Measurements from ENCODE around the gene MTIF3.

The MTIF3 gene

GRCh38 chr13:27482983-27483382, 32.6 kb upstream of the MTIF3 start:
- Histone ChIP-seq H3K9me3 (ENCODE audit: insufficient read depth, low read length) (no peaks in the 10 kb centered on the region), H3K36me3 (ENCODE audit: low read length) (no peaks in the 10 kb centered on the region), H4K20me1 (ENCODE audit: low read depth, low read length) (no peaks in the 10 kb centered on the region), H3K9ac (ENCODE audit: low read length) (no peak overlapping the region), H2AFZ (ENCODE audit: low read depth, low read length, severe bottlenecking) (peak overlapping the region; percentile 7), H3K79me2 (ENCODE audit: insufficient read depth, low read length) (no peaks in the 10 kb centered on the region), H3K4me2 (ENCODE audit: low read depth, low read length, poor library complexity, severe bottlenecking) (peak overlapping the region; percentile 13), H3K9me2 (replicated peaks; ENCODE audit: insufficient read depth, low read length) (no peaks in the 10 kb centered on the region), H3F3A (ENCODE audit: insufficient read depth) (no peaks in the 10 kb centered on the region), H3K27ac (ENCODE audit: low read depth, low read length) (no peak overlapping the region), H3K4me3 (ENCODE audit: insufficient read depth, low read length, poor library complexity, severe bottlenecking) (no peak overlapping the region), H3K27me3 (ENCODE audit: low read length) (no peaks in the 10 kb centered on the region)
- no peak for TF ChIP-seq CTCF (IDR thresholded peaks at IDR 0.05; ENCODE audit: insufficient read depth, low read length, poor library complexity, severe bottlenecking)
- no peak for TF ChIP-seq EZH2phosphoT487 (conservative IDR thresholded peaks at IDR 0.05; ENCODE audit: low read length)

DNA sequence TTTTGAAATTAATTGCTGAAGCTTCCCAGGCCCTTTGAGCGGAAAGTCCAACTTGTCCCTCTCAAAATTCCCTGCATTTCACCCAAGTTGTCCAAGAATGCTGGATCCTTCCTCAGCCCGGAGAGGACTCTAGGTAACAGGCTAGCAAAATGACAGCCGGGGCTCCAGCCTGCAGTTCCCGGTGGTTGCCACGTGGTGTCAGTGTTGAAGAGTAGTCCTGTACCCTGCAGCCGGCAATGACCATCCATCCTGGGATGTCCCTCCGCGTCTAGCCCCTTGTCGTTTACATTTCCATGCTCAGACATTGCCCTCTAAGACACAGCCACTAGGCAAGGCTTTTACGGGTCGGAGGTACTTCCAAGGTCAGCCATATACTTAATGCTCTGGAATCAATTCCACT, 31.4 kb upstream of the MTIF3 start:
- no peak overlapping the region for H3K4me3 ChIP-seq (ENCODE audit: insufficient read depth, low read length, poor library complexity, severe bottlenecking)
- H3K79me2 ChIP-seq (ENCODE audit: insufficient read depth, low read length) = no peaks in the 10 kb centered on the region
- H3K27ac ChIP-seq (ENCODE audit: low read depth, low read length) = no peak overlapping the region
- TF ChIP-seq EZH2phosphoT487 (conservative IDR thresholded peaks at IDR 0.05; ENCODE audit: low read length) (no peak), CTCF (IDR thresholded peaks at IDR 0.05; ENCODE audit: insufficient read depth, low read length, poor library complexity, severe bottlenecking) (peak; percentile 66)
- H4K20me1 ChIP-seq (ENCODE audit: low read depth, low read length) = no peaks in the 10 kb centered on the region
- no peaks in the 10 kb centered on the region for H3K9me2 ChIP-seq (replicated peaks; ENCODE audit: insufficient read depth, low read length)
- H3K4me2 ChIP-seq (ENCODE audit: low read depth, low read length, poor library complexity, severe bottlenecking) = no peak overlapping the region
- no peak overlapping the region for H3K9ac ChIP-seq (ENCODE audit: low read length)
- no peaks in the 10 kb centered on the region for H3K27me3 ChIP-seq (ENCODE audit: low read length)
- H3F3A ChIP-seq (ENCODE audit: insufficient read depth) = no peaks in the 10 kb centered on the region
- no peaks in the 10 kb centered on the region for H3K9me3 ChIP-seq (ENCODE audit: insufficient read depth, low read length)
- no peak overlapping the region for H2AFZ ChIP-seq (ENCODE audit: low read depth, low read length, severe bottlenecking)
- no peaks in the 10 kb centered on the region for H3K36me3 ChIP-seq (ENCODE audit: low read length)

DNA sequence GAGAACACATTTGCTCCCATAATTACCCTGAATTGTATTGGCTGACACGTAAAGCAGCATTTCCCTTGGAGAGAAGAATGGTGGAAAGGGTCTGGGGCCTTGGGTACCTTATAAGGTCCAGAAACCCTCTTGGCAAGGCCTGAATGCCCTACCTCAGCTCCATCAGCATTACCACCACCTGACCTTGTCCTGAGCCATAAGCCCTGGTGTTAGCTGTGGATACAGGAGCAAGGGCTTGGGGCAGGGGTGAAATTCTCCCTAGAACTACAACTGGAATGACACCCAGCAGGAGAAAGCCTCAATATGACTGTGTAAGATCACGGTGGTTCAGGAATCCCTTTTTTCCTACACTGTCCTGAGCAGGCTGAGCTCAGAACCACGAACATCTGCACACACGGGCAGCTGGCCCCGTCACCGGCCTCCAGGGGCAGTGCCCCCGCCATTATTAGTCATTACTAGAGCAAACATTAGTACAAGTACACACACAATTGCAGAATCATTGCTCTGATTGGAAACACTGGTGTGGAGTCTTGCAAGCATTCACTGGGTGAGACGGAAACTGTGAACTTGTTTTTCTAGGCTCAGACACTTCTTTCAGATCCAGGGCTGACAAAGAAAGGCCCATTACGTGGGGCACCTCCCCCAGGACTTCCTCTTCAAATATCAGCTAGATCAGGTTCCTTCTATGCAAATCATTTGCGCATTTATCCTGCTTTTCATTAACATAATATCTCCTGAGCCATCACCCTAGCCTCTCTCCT, 26.8 kb upstream of the MTIF3 start:
- no peak overlapping the region for H3K27ac ChIP-seq (ENCODE audit: low read depth, low read length)
- no peak overlapping the region for H3K4me2 ChIP-seq (ENCODE audit: low read depth, low read length, poor library complexity, severe bottlenecking)
- H2AFZ ChIP-seq (ENCODE audit: low read depth, low read length, severe bottlenecking) = no peak overlapping the region
- H3K9me3 ChIP-seq (ENCODE audit: insufficient read depth, low read length) = no peaks in the 10 kb centered on the region
- H3F3A ChIP-seq (ENCODE audit: insufficient read depth) = no peaks in the 10 kb centered on the region
- H3K79me2 ChIP-seq (ENCODE audit: insufficient read depth, low read length) = no peaks in the 10 kb centered on the region
- H3K9me2 ChIP-seq (replicated peaks; ENCODE audit: insufficient read depth, low read length) = no peaks in the 10 kb centered on the region
- no peaks in the 10 kb centered on the region for H3K27me3 ChIP-seq (ENCODE audit: low read length)
- no peaks in the 10 kb centered on the region for H4K20me1 ChIP-seq (ENCODE audit: low read depth, low read length)
- H3K4me3 ChIP-seq (ENCODE audit: insufficient read depth, low read length, poor library complexity, severe bottlenecking) = no peak overlapping the region
- H3K9ac ChIP-seq (ENCODE audit: low read length) = no peak overlapping the region
- no peak for TF ChIP-seq EZH2phosphoT487 (conservative IDR thresholded peaks at IDR 0.05; ENCODE audit: low read length)
- no peak for TF ChIP-seq CTCF (IDR thresholded peaks at IDR 0.05; ENCODE audit: insufficient read depth, low read length, poor library complexity, severe bottlenecking)
- H3K36me3 ChIP-seq (ENCODE audit: low read length) = no peaks in the 10 kb centered on the region
